HG03432 (cell line): ENCODE data around the gene TNNC1.

ENCODE experiments used
- ATAC-seq: cut with Tn5 transposase; IDR thresholded peaks from one replicate; pipeline ENCODE4 v1.9.1; 2021; ENCODE audit warnings: mild to moderate bottlenecking, moderate library complexity; ENCODE audit not compliant: unreplicated experiment

Gene TNNC1

GRCh38 chr3:52484680-52485461 lies 31.0 kb upstream of the TNNC1 start:
- ATAC-seq, result no peak

GRCh38 chr3:52483577-52484381 lies 29.9 kb upstream of the TNNC1 start:
- no peak for ATAC-seq

GRCh38 chr3:52483081-52483480 lies 29.2 kb upstream of the TNNC1 start:
- ATAC-seq, result no peak

GRCh38 chr3:52481819-52482521 lies 28.1 kb upstream of the TNNC1 start:
- no peak for ATAC-seq

- ATAC-seq, result no peak
These were observed 27.2 kb upstream of the TNNC1 start for GRCh38 chr3:52480768-52481715.

GRCh38 chr3:52479877-52480575 lies 26.2 kb upstream of the TNNC1 start:
- no peak for ATAC-seq

GRCh38 chr3:52479037-52479876 lies 25.4 kb upstream of the TNNC1 start:
- no peak for ATAC-seq

GRCh38 chr3:52477796-52478095 lies 23.9 kb upstream of the TNNC1 start:
- ATAC-seq, result no peak

GRCh38 chr3:52477076-52477795 lies 23.4 kb upstream of the TNNC1 start:
- no peak for ATAC-seq

- no peak for ATAC-seq
These were observed 19.2 kb upstream of the TNNC1 start for GRCh38 chr3:52473026-52473425.

- no peak for ATAC-seq
These were observed 18.6 kb upstream of the TNNC1 start for GRCh38 chr3:52472239-52473000.

GRCh38 chr3:52471371-52472238 lies 17.8 kb upstream of the TNNC1 start:
- no peak for ATAC-seq

- no peak for ATAC-seq
These were observed 17.1 kb upstream of the TNNC1 start for GRCh38 chr3:52470920-52471319.

GRCh38 chr3:52469001-52469400 lies 15.2 kb upstream of the TNNC1 start:
- ATAC-seq, result no peak

- ATAC-seq, result no peak
These were observed 14.5 kb upstream of the TNNC1 start for GRCh38 chr3:52468336-52468735.

- ATAC-seq, result no peak
These were observed 9.6 kb upstream of the TNNC1 start for GRCh38 chr3:52463416-52463815.

GRCh38 chr3:52461874-52462273 lies 8.0 kb upstream of the TNNC1 start:
- ATAC-seq, result no peak
